GM12872 (cell line): ENCODE measurements around the gene DSTYK.

Source experiments
- TF ChIP-seq, protein P1 (sequence below): IDR thresholded peaks from 3 replicates; pipeline ENCODE4 v1.5.1; 2011; ENCODE audit warnings: low read depth, mild to moderate bottlenecking, low read length, moderate library complexity; ENCODE audit not compliant: insufficient read depth

The DSTYK gene

GRCh38 chr1:205210756-205211168 is 740 bp downstream of the DSTYK start:
- TF ChIP-seq, protein P1, sequence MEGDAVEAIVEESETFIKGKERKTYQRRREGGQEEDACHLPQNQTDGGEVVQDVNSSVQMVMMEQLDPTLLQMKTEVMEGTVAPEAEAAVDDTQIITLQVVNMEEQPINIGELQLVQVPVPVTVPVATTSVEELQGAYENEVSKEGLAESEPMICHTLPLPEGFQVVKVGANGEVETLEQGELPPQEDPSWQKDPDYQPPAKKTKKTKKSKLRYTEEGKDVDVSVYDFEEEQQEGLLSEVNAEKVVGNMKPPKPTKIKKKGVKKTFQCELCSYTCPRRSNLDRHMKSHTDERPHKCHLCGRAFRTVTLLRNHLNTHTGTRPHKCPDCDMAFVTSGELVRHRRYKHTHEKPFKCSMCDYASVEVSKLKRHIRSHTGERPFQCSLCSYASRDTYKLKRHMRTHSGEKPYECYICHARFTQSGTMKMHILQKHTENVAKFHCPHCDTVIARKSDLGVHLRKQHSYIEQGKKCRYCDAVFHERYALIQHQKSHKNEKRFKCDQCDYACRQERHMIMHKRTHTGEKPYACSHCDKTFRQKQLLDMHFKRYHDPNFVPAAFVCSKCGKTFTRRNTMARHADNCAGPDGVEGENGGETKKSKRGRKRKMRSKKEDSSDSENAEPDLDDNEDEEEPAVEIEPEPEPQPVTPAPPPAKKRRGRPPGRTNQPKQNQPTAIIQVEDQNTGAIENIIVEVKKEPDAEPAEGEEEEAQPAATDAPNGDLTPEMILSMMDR, result no peak

DNA sequence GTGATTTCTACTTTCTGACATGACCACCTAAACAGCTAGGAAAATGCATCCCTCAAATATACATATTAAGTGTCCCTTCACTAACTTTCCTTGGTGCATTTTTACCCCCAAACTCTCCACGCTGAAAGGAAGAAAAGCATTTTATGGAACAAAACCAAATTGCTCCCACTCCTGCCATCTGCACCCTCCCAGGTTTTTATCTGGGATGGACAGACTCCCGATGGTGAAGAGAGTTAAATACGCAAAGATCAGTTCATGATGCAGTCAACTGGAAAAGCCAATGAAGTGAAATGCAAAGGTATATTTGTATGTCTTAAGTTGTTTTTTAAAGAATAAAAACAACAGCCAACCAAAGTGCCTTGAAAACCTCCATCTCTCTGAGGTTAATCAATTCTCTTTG is 2.7 kb downstream of the DSTYK start:
- TF ChIP-seq, protein P1, result no peak

- TF ChIP-seq, protein P1, result no peak
Observed at GRCh38 chr1:205205055-205205454, 6.4 kb downstream of the DSTYK start.

- TF ChIP-seq, protein P1, result no peak
Observed at GRCh38 chr1:205204552-205204951, 7.0 kb downstream of the DSTYK start.

GRCh38 chr1:205199931-205200299 is 11.6 kb downstream of the DSTYK start:
- TF ChIP-seq, protein P1, result no peak

GRCh38 chr1:205199090-205199930 is 12.2 kb downstream of the DSTYK start:
- TF ChIP-seq, protein P1, result no peak

- TF ChIP-seq, protein P1, result no peak
Observed at GRCh38 chr1:205192287-205192686, 19.2 kb downstream of the DSTYK start.
